ENCODE measurements around the gene UNC13C. TPM values are rescaled to one million over a fixed set of nuclear protein-coding genes. Genes with fewer than 3 reads are reported as not detected.

The UNC13C gene
- total RNA-seq, 1 donor from 2014 or later = 1.6 TPM

DNA sequence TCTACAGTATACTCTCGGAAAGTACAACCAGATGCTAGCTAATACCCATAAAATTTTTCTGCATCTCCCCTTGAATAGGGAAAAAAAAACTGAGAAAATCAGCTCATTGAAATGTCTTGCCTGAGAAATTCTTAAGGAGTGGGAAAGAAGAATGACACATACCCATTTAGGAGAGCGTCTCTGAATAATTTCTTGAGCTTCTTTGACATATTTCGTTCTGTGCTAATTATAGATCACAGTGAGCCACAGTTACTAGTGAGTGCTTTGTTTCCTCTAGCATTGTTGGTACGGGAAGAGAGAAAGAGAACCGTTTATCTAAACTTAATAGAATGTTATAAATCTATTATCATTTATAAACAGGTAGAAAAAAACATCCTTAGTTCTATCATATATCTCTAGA, 588.4 kb downstream of the UNC13C start:
- no peak for DNase-seq (ENCODE audit: low spot score)

GRCh38 chr15:54567408-54568035, 589.3 kb downstream of the UNC13C start:
- no peak for DNase-seq (ENCODE audit: low spot score)

DNA sequence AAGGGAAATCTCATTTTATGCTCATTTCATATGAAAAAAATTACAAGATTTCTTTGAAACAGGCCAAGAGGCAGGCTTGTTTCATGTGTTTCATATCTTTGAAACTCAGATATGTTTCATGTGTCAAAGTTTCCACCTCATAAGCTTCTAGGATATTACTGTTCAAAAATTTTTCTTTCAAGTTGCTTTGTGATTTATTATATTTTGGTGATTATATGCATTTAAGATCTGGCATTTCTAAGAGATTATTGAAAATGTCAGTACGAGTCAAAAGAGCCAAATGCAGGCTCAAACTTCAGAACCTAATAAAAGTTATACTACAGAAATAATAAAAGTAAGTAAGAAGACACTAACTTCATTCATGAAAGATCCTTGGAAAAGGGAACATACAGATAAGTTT, 590.1 kb downstream of the UNC13C start:
- DNase-seq (ENCODE audit: low spot score) = no peak

DNA sequence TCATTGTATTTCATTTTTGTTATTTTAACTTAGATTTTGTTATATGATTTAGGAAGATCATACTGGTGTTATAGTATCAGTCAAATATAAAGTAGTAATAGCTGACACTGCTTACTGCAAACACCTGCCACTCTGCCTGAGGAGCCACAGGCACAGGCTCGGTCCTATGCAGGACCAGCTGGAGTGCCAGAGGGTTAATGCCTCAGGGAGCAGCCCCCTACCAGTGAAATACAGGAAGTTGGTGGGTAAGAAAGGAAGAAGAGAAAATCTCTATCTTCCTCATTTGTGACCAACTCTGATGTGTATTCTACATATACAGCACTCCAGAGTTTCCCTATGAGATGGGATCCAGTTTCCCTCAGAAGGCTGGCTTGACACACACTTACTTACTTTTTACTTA, 593.3 kb downstream of the UNC13C start:
- no peak for DNase-seq (ENCODE audit: low spot score)

- DNase-seq (ENCODE audit: low spot score) = no peak
These were observed 597.3 kb downstream of the UNC13C start for GRCh38 chr15:54575586-54575985.

GRCh38 chr15:54576298-54576935, 598.2 kb downstream of the UNC13C start:
- DNase-seq (ENCODE audit: low spot score) = no peak

DNA sequence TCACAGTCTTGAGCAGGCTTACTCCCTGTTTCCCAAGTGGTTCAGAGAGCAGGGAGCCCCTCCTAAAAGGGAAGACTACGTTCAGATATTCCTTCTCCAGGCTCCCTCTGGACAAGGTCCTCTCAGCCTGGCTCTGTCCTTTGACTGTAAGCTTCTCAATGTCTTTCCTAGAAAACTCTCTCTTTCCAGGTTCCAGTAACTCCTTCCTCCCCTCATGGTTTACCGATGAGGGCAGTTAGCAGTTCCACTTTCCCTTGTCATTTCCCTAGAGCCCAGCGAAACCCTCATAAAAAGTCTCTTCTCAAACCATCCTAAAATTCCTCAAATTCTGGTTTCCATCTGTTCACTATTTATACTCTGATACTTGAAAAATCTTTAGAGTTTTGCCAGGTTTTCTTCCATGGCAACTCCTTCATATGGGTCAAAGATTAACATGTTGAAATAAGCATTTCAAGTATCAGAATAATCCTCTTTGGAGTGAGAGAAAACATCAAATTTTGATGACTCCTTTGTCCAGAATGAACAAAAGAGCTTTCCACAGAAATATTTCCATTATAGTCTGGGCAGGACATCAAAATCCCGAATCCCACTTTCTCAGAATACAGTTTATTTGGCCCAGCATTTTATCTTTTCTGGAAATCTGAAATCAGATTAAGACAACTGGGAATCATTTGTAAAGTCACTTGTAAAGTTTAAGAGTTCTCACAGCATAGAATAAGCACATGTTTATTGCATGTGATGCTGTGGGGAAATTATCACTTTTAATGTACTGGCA, 599.4 kb downstream of the UNC13C start:
- no peak for DNase-seq (ENCODE audit: low spot score)

GRCh38 chr15:54579855-54580254, 601.6 kb downstream of the UNC13C start:
- DNase-seq (ENCODE audit: low spot score) = no peak

DNA sequence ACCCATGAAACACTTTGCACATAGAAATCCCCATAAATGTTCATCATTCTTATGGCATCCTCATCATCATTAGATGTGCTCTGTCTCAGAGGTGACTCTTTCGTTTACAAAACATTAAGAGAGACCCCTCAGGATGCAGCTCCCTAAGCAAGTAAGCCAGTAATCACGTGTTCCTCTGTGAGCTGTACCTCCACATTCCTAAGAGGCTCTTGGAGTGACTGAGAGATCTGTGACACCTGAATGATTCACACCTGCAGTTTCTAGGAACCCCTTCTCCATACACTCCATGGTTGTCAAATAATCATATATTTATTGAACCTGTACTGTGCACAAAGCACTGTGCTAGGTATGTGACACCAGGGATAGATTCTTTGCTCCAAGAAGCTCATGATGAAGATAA, 602.4 kb downstream of the UNC13C start:
- DNase-seq (ENCODE audit: low spot score) = no peak

- no peak for DNase-seq (ENCODE audit: low spot score)
These were observed 604.8 kb downstream of the UNC13C start for GRCh38 chr15:54582863-54583643.

DNA sequence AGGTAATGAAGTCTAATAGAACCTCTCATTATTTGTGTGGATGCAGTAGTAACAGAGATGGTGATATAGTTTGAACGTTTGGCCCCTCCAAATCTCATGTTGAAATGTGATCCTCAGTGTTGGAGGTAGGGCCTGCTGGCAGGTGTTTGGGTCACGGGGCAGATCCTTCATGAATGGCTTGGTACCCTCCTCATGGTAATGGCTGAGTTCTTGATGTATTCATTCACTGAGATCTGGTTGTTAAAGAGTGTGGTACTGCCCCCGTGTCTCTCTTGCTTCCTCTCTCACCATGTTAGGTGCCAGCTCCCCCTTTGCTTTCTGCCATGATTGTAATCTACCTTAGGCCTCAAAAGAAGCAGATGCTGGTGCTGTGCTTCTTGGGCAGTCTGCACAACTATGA, 606.8 kb downstream of the UNC13C start:
- DNase-seq (ENCODE audit: low spot score) = no peak

- no peak for DNase-seq (ENCODE audit: low spot score)
These were observed 615.9 kb downstream of the UNC13C start for GRCh38 chr15:54594115-54594514.

- DNase-seq (ENCODE audit: low spot score) = no peak
These were observed 621.1 kb downstream of the UNC13C start for GRCh38 chr15:54599386-54599785.

GRCh38 chr15:54605043-54605442, 626.8 kb downstream of the UNC13C start:
- no peak for DNase-seq (ENCODE audit: low spot score)

- no peak for DNase-seq (ENCODE audit: low spot score)
These were observed 627.3 kb downstream of the UNC13C start for GRCh38 chr15:54605556-54605955.

DNA sequence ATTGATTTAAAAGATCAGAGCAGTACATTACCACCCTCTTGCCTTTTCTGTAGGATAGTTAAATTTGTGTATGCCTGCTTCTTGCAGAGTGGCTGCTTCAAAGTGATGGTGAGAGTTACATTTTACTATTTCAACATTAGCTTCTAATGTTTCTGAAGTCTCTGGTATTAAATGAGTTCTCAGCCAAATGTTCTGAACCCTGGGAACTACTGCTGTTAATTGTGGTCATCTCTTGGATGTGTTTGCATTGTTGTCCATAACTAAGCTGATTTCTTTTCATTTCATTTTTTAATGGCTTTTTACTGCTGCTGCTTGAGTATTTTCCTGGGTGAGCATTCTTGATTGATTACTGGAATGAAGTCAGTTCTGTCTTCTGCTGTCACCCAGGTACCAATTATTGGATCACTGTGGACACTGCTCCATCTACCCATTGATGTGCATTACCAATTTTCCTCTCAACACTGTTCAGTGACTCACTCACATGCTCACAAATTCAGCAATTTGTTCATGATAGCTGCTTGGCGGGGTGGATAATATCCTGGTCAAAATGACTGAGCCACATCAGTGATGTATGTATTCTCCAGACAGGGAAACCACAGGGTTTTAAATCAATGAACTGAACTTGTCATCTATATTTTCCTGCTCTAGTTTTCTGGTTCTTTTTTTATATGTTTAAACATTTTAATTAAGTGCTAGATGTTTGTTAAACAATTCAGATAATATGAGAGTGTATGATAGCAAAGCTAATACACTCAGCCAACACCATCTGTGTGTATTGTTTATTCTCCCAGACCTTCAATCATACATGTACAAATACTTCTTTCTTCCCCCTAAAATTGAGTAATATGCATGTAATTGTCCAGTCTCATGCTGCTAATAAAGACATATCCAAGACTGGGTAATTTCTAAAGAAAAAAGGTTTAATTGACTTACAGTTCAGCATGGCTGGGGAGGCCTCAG, 630.9 kb downstream of the UNC13C start:
- DNase-seq (ENCODE audit: low spot score) = no peak

DNA sequence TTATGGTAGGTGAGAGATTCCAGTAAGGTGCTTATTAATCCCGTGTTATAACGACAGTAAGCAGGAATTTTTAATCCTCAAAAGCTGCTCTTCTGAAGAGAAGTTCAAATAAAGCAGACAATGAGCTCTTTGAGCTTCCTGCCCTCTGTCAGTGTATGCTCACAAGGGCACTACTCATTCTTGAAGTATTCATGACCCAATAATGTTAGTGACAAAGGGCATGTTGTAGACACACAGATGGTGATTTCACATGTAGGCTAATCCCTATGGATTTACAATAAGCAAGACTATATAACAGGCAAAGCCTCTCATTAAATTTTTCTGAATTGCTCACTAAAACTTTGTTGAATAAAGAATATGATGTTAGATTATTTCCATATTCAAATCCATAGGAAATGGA, 639.9 kb downstream of the UNC13C start:
- no peak for DNase-seq (ENCODE audit: low spot score)

- DNase-seq (ENCODE audit: low spot score) = no peak
These were observed 640.9 kb downstream of the UNC13C start for GRCh38 chr15:54619180-54619579.

- DNase-seq (ENCODE audit: low spot score) = no peak
These were observed 642.7 kb downstream of the UNC13C start for GRCh38 chr15:54620916-54621315.

DNA sequence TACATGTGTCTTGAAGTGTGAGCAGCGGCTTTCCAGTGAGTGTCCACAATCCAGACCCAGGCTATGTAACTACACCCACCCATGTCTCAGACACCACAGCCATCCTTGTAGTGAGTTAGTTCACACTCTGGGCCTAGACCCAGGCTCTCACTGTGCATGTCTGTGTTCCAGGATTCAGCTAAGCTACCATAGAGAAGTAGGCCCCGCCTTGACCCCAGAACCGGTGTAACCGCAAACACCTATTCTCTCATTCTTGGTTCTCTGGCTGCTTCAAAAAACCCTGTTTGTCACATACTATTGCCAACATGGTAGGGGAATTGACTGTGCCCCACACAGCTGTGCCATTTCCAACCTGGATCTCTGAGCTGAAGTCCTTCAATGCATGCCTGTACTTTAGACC, 657.9 kb downstream of the UNC13C start:
- no peak for DNase-seq (ENCODE audit: low spot score)

DNA sequence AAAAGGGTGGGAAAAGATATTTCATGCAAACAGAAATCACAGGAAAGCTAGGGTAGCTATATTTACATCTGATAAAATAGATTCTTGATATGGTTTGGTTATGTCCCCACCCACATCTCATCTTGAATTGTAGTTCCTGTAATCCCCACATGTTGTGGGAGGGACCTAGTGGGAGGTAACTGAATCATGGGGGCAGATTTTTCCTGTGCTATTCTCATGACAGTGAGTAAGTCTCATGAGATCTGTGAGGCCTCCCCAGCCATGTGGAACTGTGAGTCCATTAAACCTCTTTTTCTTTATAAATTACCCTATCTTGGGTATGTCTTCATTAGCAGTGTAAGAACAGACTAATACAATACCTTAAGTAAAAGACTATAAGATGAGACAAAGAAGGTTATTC, 660.4 kb downstream of the UNC13C start:
- DNase-seq (ENCODE audit: low spot score) = no peak
